Left hindlimb (tissue), 1 donor: ENCODE data around the gene CAPZA2.
"Not testable (repeated sequence)": the region's sequence is repeated elsewhere in the genome, so short reads cannot be mapped to it uniquely, and the experiment has no call there.

ENCODE experiments used
- DNase-seq: peaks from one replicate; pipeline ENCODE4 v3.0.0-alpha.2; 2018

CAPZA2 gene

DNA sequence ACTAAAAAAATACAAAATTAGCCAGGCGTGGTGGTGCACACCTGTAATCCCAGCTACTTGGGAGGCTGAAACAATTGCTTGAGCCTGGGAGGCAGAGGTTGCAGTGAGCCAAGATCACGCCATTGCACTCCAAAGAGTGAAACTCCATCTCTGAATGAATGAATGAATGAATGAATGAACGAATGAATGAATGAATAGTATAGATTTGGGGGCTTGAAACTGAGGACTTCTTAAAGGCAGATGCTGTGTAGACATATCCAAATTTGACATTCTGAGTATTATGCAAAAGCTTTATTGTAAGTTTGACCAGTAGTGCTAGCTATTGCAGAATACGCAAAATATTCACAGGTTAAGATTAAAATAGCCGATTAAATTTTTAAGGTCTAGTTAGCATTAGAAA, 60.2 kb downstream of the CAPZA2 start:
- no peak for DNase-seq

DNA sequence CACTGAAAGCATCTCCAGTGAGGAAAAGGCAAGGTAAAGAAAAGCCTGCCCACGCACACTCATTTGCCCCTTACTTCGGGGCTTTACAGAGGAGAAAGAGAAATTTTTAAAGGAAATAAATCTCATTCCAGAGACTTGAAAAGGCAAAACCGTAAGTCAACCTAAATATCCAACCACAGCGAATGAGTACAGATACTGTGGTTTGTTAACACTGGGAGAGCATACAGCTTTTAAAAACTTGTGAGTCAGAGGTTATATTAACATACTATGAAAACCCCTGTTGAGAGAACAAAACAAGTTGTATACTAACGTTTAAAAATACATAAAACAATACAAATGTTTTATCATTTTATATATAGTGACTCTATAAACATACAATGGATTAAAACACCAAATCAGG, 62.4 kb downstream of the CAPZA2 start:
- DNase-seq: no peak

DNA sequence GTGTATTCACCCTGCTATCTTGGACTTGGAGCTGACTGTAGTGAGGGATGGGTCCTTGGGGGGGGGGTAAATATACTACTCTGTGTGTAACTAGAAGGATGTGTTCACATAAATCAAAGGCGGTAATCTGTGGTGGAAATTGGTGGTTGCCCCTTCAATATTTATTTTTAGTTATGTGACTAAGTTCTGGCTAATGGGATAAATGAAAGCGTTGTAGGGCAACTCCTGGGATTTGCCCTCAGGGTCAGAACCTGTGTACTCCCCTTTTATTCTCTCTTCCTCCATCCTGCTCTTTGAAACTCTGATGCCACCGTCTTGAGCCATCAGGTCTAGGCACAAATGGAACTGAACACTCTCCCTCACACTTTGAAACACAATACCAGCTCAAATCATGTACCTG, 66.6 kb downstream of the CAPZA2 start:
- no peak for DNase-seq

DNA sequence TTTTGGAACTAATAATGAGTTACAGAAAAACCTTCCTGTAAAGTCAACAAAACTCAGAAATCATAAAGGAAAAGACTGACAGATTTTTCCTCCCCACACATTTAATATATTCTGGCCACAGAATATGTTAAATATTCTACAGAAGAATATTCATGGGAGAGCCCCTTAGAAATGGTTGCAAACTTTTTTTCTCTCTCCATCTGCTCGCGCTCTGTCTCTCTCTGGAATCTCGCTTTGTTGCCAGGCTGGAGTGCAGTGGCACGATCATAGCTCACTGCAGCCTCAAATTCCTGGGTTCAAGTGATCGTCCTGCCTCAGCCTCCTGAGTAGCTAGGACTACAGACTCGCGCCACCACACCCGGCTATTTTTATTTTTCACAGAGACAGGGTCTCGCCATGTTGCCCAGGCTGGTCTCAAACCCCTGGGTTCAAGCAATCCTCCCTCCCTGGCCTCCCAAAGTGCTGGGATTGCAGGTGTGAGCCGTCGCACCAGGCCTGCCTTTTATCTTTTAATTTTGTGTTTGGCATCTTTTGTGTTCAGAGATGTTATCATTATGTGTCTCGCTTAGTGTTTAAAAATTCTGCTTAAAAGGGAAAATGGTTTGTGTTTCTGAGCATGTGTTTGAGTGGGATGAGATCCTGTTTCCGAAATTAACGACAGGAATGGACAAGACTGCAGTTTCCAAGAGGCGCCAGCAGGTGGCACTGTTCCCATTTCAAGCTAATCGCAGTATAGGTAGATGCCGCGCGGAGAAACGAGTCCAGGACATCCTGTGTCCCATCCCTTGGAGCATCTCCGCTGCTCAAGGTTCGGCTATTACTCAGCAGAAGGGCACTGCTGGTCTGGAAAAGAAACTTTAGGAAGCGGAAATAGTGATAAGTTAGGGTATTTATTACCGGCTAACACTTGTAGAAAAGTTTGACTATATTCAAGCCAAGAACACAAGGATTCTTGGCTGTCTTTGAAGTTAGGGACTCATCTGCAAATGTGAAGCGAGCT, 67.8 kb downstream of the CAPZA2 start:
- DNase-seq: peak; percentile 78

DNA sequence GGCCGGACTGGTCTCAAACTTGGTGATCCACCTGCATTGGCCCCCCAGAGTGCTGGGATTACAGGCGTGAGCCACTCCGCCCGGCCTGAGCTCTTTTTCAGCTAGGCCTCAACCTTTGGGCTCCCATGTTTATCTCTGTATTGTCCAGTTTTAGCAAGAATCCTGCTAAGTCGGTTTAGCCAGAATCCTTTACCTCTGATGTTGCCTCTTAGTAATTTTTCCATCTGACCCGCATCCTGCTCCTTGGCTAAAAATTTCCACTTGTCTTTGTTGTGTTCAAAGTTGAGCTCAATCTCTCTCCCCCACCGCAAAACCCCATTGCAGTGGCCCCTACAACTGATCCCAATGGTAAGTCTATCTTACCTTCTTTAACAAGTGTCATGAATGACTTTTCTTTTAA, 70.2 kb downstream of the CAPZA2 start:
- DNase-seq: no peak

DNA sequence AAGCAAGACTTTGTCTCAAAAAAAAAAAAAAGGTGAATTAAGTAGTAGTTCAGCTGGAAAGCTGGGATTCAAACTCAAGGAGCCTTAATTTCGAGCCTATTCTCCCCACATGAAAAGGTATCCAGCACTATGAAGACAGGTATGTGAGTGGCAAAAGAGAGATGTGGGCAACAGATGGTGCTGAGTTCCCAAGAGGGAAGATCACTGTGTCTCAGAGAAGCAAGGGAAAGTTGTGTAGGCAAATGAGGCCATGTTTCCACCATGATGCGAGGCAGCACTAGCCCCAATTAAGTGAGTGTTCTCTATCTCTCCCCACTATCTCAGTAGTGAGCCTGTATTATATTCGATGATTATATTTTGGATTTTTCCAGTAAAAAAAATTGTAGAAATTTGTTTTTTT, 71.1 kb downstream of the CAPZA2 start:
- DNase-seq: no peak

DNA sequence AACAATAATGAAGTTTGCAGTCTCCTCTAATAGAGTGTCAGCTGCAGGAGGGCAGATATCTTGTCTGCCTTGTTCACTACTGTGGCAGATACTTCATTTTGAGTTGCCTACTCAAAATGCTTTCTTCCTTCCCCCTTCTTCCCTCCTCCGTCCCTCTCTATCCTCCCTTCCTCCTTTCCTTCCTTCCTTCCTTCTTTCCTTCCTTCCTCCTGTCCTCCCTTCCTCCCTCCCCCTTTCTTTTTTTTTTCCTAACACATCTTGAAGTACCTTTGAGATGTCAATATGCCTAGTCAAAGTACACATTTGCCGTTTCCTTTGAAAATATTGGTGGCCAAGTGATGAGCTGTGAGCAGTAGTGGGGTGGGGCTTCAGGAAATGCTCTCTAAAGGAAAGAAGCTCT, 72.2 kb downstream of the CAPZA2 start:
- no peak for DNase-seq

DNA sequence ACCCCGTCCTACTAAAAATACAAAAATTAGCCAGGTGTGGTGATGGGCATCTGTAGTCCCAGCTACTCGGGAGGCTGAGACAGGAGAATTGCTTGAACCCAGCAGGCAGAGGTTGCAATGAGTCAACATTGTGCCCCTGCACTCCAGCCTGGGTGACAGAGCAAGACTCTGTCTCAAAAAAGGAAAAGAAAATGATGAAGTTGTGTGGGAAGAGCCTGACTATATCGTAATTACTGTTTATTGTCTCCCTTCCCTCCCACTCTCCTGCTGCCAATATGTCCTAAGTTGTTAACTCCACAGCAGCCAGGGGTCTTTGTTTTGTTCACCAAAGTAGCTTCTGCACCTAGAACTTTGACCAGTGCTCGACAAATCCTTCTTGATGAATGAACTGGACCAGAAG, 74.5 kb downstream of the CAPZA2 start:
- not testable (repeated sequence) for DNase-seq

DNA sequence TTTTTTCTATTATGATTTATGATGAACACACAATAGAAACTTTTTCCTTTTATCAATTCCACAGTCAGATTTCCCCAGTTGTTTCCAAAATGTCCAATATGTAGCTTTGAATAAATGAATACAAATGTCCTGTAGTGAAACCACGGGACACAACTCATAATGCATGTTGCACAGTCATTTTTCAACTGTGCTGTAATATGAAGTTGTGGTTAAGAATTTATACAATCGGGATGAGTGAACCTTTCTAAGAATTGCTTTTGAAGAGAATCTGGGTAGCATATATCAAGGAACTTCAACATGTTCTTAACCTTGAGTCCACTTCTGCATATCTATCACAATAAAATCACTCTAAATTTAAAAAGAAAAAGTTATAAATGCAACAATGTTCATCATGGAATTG, 76.3 kb downstream of the CAPZA2 start:
- no peak for DNase-seq

DNA sequence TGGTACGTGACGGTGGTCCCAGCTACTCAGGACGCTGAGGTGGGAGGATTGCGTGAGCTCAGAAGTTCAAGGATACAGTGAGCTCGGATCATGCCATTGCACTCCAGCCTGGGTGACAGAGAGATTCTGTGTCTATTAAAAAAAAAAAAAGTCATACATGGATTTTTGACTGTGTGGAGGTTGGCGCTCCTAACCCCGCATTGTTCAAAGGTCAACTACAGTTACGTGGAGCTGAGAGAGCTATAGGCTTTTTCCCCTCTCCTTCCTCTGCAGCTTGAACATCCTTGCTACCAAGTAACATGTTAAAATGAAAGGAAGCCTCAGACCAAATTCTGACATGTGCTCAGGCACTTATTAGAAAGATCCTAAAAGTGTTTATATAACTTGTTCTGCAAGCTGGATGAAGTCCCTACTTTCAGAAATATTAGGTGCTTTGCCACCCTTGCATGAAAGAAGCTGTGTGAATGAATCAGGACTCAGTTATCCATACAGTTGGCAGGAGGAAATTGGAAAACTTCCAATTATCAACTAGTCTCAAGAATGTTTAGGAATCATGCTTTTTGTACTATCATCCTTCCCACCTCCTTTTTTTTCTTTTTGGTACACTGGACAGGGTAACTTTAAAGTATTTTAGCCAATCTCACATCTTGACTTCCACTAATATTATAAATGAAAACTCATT, 78.4 kb downstream of the CAPZA2 start:
- no peak for DNase-seq

DNA sequence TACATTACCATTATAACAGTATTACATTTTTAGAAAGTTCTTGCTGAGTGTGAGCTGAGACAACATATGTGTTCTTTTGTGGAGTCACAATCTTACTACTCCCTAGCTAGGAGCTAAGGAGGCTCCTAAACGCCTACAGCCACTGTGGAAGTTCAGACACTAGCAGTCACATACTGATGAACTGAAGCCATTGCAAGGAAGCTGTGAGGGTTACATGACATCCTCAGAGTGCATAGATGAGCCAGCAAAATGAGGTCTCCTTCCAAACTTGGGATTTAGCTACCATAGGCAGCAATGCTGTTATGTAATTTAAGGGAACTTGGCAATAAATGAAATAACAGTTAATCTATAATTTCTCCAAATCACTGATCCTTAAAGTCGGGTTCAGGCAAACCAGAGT, 80.1 kb downstream of the CAPZA2 start:
- DNase-seq: no peak

DNA sequence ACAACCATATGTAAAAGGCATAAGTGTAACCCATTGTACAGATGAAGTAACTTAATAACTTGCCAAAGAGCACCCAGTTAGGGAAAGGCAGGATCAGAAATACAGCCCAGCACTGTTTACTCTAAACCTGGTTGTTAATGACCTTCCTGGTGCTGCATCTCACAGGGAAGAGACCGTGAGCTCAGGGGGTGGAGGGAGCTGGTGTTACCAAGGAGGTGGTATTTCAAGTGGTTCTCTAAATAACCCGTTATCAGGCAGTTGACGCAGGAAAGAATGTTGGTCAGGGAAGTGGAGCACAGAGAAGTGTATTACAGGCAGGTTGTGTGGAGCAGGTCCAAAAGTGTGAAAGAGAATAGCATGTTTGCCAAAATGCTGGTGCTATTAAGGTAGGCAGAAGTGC, 86.5 kb downstream of the CAPZA2 start:
- no peak for DNase-seq

DNA sequence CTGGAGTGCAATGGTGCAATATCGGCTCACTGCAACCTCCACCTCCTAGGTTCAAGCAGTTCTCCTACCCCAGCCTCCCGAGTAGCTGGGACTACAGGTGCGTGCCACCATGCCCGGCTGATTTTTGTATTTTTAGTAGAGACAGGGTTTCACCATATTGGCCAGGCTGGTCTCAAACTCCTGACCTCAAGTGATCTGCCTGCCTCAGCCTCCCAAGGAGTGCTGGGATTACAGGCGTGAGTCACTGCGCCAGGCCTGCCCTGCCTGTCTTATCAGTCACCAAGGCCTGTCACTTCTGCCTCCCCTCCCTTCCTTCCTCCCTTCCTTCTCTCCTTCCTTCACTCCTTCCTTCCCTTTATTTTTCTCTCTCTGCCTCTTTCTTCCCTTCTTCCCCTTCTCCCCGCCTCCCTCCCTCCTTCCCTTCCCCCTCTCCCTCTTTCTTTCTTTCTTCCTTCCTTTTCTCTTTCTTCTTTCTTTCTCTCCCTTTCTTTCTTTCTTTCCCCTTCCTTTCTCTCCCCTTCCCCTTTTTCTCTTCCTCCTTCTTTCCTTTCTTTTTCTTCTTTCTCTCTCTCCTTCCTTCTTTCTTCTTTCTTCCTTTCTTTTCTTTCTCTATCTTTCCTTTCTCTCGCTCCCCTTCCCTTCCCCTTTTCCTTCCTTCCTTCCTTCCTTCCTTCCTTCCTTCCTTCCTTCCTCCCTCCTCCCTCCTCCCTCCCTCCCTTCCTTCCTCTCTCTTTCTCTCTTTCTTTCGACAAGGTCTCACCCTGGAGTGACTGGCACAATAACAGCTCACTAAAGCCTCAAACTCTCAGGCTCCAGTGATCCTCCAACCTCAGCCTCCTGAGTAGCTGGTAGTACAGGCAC, 87.8 kb downstream of the CAPZA2 start:
- DNase-seq: no peak

DNA sequence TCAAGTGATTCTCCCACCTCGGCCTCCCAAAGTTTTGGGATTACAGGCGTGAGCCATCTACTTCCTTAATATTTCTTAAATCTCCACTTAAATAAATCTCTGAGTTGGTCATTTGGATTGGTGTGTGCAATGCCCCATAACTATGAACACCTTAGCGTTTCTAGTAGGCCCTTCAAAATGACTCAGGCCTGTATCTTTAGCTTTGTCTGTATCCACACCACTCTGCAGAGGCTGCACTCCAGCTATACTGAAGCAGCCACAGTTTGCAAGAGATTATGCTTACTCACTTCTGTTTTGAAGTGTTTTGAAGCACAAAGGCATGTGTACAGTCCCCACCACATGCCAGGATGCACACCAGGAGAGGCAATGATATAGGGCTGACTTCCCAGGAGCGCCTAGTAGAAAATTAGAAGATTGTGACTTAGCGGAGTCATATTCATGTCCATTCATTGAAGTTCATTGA, 88.5 kb downstream of the CAPZA2 start:
- DNase-seq: no peak

DNA sequence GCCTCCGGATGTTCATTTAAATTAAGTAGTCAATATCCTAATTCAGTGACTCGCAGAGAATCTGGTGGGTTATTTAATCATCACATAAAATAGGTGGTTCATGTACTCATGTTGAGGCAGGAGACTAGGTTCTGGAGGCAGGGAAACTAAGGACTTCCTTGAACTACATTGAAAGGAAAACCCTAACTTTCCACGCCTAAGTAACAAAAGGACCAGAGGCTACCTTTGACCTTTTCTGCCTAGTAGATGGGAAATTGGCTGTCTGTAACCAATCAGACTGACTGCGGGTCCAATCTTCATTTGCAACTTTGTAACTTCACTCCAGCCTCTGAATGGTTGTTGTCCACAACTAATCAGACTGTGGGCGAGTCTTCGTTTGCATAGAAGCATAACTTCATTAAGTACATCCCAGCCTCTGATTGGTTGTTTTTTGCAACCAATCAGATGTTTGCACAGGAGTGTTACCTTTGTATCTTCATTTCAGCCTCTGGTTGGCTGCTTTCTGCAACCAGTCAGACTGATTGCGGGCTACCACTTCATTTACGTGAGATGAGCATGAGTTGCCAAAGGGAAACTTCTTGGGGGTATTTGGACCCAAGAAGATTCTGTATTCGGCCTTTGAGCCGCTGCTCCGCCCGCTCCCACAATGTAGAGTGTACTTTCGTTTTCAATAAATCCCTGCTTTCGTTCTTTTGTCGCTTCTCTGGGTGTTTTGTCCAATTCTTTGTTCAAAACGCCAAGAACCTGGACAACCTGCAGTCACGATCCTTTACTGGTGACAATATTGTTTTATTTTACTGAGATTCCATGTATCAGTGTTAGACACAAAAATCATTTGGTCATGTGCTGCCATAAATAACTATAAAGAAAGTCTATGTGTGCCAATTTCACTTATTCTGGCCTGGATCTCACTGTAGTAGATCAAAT, 89.2 kb downstream of the CAPZA2 start:
- DNase-seq: no peak

DNA sequence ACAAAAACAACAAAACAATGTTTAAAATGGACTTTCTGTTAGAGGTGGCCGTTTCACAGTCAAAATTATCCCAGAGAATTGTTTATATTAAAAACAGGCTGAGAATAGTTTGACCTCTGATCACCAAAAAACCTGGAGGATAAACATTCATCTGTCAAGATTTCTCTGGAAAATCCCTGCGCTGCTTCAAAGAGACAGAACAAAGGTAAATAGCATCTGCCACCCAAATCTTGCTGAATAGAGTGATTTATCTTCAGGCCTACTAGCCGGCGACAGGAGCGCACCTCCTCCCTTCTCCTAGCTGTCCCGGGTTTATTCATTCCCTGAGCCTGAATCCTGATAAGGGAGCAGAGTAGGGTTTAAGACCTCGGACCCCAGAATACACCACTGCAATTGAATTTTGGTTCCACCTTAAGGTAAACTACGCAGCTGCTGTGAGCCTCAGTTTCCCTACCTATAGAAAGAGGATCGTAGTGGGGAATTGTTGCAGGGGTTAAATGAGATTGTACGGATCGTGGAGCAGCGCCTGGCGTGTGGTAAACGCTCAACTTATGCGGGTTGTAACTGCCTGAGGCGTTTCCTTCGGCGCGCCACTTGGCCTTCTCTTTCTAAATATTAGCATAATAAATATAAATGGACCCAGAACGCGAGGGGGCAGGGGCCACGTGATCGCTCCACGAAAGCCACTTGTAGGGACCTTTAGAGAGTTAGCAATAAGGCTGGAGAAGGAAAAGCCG, 90.4 kb downstream of the CAPZA2 start:
- DNase-seq: no peak

DNA sequence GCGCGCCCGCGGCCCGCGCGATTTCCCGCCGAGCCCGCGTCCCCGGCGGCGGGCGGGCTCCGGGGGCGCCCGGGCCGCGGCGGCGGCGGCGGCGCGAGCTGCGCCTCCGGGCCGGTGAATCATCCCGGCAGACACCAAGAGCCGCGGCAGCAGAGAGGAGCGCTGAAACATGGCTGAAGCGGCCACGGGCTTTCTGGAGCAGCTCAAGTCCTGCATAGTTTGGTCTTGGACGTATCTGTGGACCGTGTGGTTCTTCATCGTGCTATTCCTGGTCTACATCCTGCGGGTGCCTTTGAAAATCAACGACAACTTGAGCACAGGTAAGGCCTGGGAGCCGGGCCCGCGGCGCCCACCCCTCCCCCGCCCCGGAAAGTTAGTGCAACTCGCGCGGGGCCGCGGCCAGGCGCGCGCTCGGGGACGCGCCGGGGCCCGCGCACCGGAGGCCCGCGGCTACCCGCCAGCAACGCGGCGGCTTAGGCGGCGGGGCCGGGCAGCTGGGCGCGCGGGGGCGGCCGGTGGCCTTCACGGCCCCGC, 91.1 kb downstream of the CAPZA2 start, which contains the start of gene ST7:
ST7 (plus strand) TSS at position 130 of the 534 bp plus-strand sequence; CDS start at position 170, 40 bp downstream.
- peak; percentile 80 for DNase-seq

DNA sequence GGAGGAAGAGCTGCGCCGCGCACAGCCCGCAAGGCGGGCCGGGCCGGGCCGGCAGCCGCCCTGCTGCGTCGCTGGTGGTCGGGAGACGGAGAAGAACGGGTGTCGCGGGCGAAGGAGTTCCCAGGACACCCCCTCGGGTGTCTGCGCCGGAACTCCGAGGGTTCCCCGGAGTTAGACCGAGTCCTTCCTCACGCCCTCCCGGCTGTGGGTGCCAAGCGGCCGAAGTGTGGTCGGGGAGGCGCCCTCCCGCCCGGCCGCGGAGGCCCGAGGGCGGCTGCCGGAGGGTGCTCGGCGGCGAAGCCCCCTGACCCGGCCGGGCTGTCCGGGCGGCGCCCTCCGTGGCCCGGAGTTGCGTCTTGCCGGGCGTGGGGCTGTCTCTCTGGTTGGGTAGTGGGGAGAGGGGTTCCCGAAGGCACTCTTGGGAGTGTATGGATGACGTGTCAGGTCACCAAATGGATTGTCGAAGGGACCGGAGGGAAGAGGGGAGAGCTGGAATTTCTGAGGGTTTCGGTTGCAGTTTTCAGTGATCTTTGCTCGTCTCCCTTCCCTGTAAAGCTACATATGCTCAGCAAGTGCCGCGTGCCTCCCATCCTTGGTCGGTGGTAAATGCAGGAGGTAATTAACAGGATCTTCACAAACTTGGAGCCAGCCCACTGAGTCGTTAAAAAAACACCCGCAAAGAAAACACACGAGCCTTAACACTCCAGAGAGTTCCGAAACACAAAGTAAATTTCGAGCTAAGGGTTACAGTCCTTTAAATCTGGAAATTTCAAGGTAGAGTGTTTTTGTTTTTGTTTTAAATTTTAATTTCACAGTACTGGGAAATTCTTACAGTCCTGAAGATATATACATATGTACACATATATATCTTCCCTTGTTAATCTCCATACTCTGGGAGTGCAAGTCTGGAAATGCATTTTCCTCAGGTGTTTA, 91.8 kb downstream of the CAPZA2 start:
- DNase-seq: peak; percentile 87

DNA sequence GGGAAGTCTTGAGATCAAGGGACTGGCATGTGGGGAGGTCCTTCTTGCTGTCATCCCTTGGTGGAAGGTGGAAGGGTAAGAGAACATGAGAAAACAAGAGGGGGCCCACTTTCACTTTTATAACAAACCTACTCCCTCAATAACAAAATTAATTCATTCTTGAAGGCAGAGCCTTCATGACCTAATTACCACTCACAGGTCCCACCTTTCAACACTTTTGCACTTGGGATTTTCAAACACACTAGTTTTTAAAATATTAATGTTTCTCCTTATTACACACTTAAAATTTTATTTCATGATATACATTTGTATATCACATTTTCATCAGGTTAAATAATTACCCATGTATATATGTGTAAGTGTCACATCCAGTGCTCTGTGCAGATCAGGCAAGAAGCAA, 93.0 kb downstream of the CAPZA2 start:
- DNase-seq: no peak
